Measurements from ENCODE around the gene SYT8.

- TF ChIP-seq ELK4 (IDR thresholded peaks at IDR 0.05; ENCODE audit: borderline replicate concordance, low read depth, low read length) = no peak
- TF ChIP-seq CTCF (tag by site-specific recombination; IDR thresholded peaks at IDR 0.05) = no peak
- no peak for TF ChIP-seq ZFHX2 (tag by site-specific recombination; conservative IDR thresholded peaks at IDR 0.05)
- no peak for TF ChIP-seq ZNF19 (tag by site-specific recombination; IDR thresholded peaks at IDR 0.05; ENCODE audit: low read depth)
- TF ChIP-seq ATF2 (tag by site-specific recombination; IDR thresholded peaks at IDR 0.05; ENCODE audit: low read depth) = no peak
Measured at GRCh38 chr11:1839924-1840779, 5.4 kb downstream of the SYT8 start.

All from HEK293 (cell line).